Neural cell (in vitro differentiated cells): ENCODE measurements around the gene SF3B3. TPM values are rescaled to one million over a fixed set of nuclear protein-coding genes. Genes with fewer than 3 reads are reported as not detected.

Source experiments
- H2AFZ ChIP-seq: fragments of 200-600, 300-800 bp; sonication (generic), shearing (Covaris generic); 2 replicates; pipeline ENCODE4 v1.6.0; 2014; ENCODE audit warnings: low read depth, mild to moderate bottlenecking, antibody characterized with exemption, low read length, moderate library complexity
- H3F3A ChIP-seq: fragments of 200-600 bp; shearing (Covaris generic); 2 replicates; pipeline ENCODE4 v1.6.1; 2016; ENCODE audit warnings: mild to moderate bottlenecking, moderate library complexity, mixed read lengths, antibody characterized with exemption, low read length; ENCODE audit not compliant: insufficient read depth, poor library complexity, severe bottlenecking
- H3K27ac ChIP-seq: fragments of 200-600, 300-800 bp; sonication (generic), shearing (Covaris generic); 2 replicates; pipeline ENCODE4 v1.5.1; 2014; ENCODE audit warnings: mild to moderate bottlenecking, low read length, moderate library complexity
- H3K27me3 ChIP-seq: fragments of 300-800, 200-600 bp; sonication (generic), shearing (Covaris generic); 2 replicates; pipeline ENCODE4 v1.6.0; 2014; ENCODE audit warnings: mild to moderate bottlenecking, low read depth, low read length, moderate library complexity; ENCODE audit not compliant: insufficient read depth
- H3K36me3 ChIP-seq: fragments of 300-800, 200-600 bp; sonication (generic), shearing (Covaris generic); 2 replicates; pipeline ENCODE4 v1.5.1; 2014; ENCODE audit warnings: mild to moderate bottlenecking, antibody characterized with exemption, low read length, moderate library complexity; ENCODE audit not compliant: insufficient read depth
- H3K4me2 ChIP-seq: fragments of 300-800, 200-600 bp; sonication (generic), shearing (Covaris generic); 2 replicates; pipeline ENCODE4 v1.6.0; 2014; ENCODE audit warnings: mild to moderate bottlenecking, low read length
- H3K4me3 ChIP-seq: fragments of 300-800, 200-600 bp; sonication (generic), shearing (Covaris generic); 2 replicates; pipeline ENCODE4 v1.5.1; 2014; ENCODE audit warnings: mild to moderate bottlenecking, low read length, moderate library complexity
- H3K79me2 ChIP-seq: fragments of 200-600 bp; shearing (Covaris generic); replicated peaks from 2 replicates; pipeline ENCODE4 v1.6.0; 2014; ENCODE audit warnings: mild to moderate bottlenecking, low read length, moderate library complexity; ENCODE audit not compliant: insufficient read depth
- H3K9ac ChIP-seq: fragments of 300-800, 200-600 bp; sonication (generic), shearing (Covaris generic); 2 replicates; pipeline ENCODE4 v1.6.1; 2016; ENCODE audit warnings: mild to moderate bottlenecking, low read length, mixed read lengths
- H3K9me2 ChIP-seq: fragments of 200-600 bp; shearing (Covaris generic); 2 replicates; pipeline ENCODE4 v1.6.1; 2016; ENCODE audit warnings: mild to moderate bottlenecking, low read length, mixed read lengths; ENCODE audit not compliant: insufficient read depth
- H3K9me3 ChIP-seq: fragments of 200-600, 300-800 bp; sonication (generic), shearing (Covaris generic); 2 replicates; pipeline ENCODE4 v1.6.1; 2016; ENCODE audit warnings: mild to moderate bottlenecking, mixed run types, low read length, moderate library complexity, mixed read lengths
- H4K20me1 ChIP-seq: fragments of 200-600 bp; shearing (Covaris generic); 2 replicates; pipeline ENCODE4 v1.6.1; 2016; ENCODE audit warnings: mild to moderate bottlenecking, mixed run types; ENCODE audit not compliant: insufficient read depth
- EP300 ChIP-seq: fragments of 450-650 bp; conservative IDR thresholded peaks from 2 replicates; pipeline ENCODE4 v1.6.1; 2014; ENCODE audit warnings: antibody characterized with exemption, mild to moderate bottlenecking, moderate library complexity; ENCODE audit not compliant: poor library complexity, severe bottlenecking
- EZH2 ChIP-seq: fragments of 200-600, 300-800 bp; shearing (Covaris generic), sonication (generic); IDR thresholded peaks from 2 replicates; pipeline ENCODE4 v1.6.1; 2014; ENCODE audit warnings: antibody characterized with exemption, low read length, borderline replicate concordance, mild to moderate bottlenecking; ENCODE audit not compliant: insufficient read depth, poor library complexity, severe bottlenecking
- MXI1 ChIP-seq: fragments of 450-650 bp; conservative IDR thresholded peaks from 2 replicates; pipeline ENCODE4 v1.6.1; 2014; ENCODE audit warnings: antibody characterized with exemption, mild to moderate bottlenecking; ENCODE audit not compliant: poor library complexity, severe bottlenecking
- POLR2AphosphoS5 ChIP-seq: IDR thresholded peaks from 2 replicates; pipeline ENCODE4 v1.6.1; 2012
- RAD21 ChIP-seq: fragments of 450-650 bp; conservative IDR thresholded peaks from 2 replicates; pipeline ENCODE4 v1.6.1; 2014; ENCODE audit warnings: antibody characterized with exemption, mild to moderate bottlenecking, moderate library complexity
- SMC3 ChIP-seq: fragments of 450-650 bp; conservative IDR thresholded peaks from 2 replicates; pipeline ENCODE4 v1.6.1; 2014; ENCODE audit warnings: antibody characterized with exemption, mild to moderate bottlenecking, moderate library complexity; ENCODE audit not compliant: poor library complexity
- TAF1 ChIP-seq: IDR thresholded peaks from 2 replicates; pipeline ENCODE4 v1.6.1; 2012; ENCODE audit warnings: low read depth
- polyA plus RNA-seq: library from polyadenylated mRNA; depleted of rRNA; stranded (reverse); fragments of >200 nt; gene quantifications from 2 replicates; pipeline ENCODE4 v1.2.3, GENCODE V29; 2014
- TF ChIP-seq, protein P1 (sequence below): fragments of 450-650 bp; IDR thresholded peaks from 2 replicates; pipeline ENCODE4 v1.5.1; 2014; ENCODE audit warnings: antibody characterized with exemption, mild to moderate bottlenecking, moderate library complexity; ENCODE audit not compliant: poor library complexity, severe bottlenecking
- TF ChIP-seq, protein P2 (sequence below): IDR thresholded peaks from 2 replicates; pipeline ENCODE4 v1.6.1; 2012; ENCODE audit warnings: borderline replicate concordance

SF3B3 gene
- polyA plus RNA-seq, 1 donor from 2014 or later: 90.0 TPM

DNA sequence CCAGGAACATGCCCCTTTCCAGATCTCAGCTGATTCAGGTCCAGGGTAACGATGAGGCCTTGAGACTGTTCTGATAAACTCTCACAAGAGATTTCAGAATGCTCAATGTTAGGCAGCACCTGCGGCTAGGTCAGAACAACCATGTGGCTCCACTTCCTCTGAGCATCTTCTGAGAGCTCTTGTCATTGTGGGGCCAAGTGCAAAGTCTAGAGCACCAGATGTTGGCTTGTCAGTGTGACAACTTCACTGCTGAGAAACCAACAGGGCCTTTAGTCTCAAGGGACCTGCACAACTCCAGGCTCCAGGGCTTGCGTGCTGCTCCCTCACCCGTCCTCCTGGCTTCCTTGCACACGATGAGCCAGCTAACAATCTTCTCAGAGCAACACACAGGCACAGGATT is 40.2 kb upstream of the SF3B3 start:
- Histone ChIP-seq H3F3A (no peaks in the 10 kb centered on the region), H3K9ac (no peak overlapping the region), H3K79me2 (no peaks in the 10 kb centered on the region), H3K36me3 (peaks cover 6% of the 10 kb centered on the region), H3K27ac (no peak overlapping the region), H3K4me2 (no peak overlapping the region), H4K20me1 (no peaks in the 10 kb centered on the region), H2AFZ (no peak overlapping the region), H3K9me2 (no peaks in the 10 kb centered on the region), H3K4me3 (no peak overlapping the region), H3K9me3 (no peaks in the 10 kb centered on the region), H3K27me3 (no peaks in the 10 kb centered on the region)
- TF ChIP-seq SMC3: no peak
- TF ChIP-seq EP300: no peak
- TF ChIP-seq, protein P1, sequence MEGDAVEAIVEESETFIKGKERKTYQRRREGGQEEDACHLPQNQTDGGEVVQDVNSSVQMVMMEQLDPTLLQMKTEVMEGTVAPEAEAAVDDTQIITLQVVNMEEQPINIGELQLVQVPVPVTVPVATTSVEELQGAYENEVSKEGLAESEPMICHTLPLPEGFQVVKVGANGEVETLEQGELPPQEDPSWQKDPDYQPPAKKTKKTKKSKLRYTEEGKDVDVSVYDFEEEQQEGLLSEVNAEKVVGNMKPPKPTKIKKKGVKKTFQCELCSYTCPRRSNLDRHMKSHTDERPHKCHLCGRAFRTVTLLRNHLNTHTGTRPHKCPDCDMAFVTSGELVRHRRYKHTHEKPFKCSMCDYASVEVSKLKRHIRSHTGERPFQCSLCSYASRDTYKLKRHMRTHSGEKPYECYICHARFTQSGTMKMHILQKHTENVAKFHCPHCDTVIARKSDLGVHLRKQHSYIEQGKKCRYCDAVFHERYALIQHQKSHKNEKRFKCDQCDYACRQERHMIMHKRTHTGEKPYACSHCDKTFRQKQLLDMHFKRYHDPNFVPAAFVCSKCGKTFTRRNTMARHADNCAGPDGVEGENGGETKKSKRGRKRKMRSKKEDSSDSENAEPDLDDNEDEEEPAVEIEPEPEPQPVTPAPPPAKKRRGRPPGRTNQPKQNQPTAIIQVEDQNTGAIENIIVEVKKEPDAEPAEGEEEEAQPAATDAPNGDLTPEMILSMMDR: no peak
- TF ChIP-seq POLR2AphosphoS5: no peak
- TF ChIP-seq, protein P2, sequence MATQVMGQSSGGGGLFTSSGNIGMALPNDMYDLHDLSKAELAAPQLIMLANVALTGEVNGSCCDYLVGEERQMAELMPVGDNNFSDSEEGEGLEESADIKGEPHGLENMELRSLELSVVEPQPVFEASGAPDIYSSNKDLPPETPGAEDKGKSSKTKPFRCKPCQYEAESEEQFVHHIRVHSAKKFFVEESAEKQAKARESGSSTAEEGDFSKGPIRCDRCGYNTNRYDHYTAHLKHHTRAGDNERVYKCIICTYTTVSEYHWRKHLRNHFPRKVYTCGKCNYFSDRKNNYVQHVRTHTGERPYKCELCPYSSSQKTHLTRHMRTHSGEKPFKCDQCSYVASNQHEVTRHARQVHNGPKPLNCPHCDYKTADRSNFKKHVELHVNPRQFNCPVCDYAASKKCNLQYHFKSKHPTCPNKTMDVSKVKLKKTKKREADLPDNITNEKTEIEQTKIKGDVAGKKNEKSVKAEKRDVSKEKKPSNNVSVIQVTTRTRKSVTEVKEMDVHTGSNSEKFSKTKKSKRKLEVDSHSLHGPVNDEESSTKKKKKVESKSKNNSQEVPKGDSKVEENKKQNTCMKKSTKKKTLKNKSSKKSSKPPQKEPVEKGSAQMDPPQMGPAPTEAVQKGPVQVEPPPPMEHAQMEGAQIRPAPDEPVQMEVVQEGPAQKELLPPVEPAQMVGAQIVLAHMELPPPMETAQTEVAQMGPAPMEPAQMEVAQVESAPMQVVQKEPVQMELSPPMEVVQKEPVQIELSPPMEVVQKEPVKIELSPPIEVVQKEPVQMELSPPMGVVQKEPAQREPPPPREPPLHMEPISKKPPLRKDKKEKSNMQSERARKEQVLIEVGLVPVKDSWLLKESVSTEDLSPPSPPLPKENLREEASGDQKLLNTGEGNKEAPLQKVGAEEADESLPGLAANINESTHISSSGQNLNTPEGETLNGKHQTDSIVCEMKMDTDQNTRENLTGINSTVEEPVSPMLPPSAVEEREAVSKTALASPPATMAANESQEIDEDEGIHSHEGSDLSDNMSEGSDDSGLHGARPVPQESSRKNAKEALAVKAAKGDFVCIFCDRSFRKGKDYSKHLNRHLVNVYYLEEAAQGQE: no peak
- no peak for TF ChIP-seq MXI1

DNA sequence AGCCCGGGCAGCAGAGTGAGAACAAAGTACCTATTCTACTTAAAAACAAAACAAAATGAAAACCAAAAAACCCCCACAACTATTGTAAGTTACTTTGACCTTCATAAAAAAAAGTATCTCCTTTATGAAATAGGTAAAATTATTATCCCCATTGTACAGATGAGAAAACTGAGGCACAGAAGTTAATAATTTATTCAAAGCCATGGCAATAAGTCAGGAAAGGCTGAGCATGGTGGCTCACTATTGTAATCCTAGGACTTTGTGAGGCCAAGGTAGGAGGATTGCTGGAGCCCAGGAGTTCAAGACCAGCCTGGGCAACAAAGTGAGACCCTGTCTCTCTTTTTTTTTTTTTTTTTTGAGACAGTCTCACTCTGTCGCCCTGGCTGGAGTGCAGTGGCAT is 38.7 kb upstream of the SF3B3 start:
- H3K79me2 ChIP-seq: no peaks in the 10 kb centered on the region
- no peaks in the 10 kb centered on the region for H3F3A ChIP-seq
- no peaks in the 10 kb centered on the region for H3K9me2 ChIP-seq
- no peak overlapping the region for H3K9ac ChIP-seq
- H3K4me2 ChIP-seq: no peak overlapping the region
- no peak overlapping the region for H2AFZ ChIP-seq
- no peaks in the 10 kb centered on the region for H3K27me3 ChIP-seq
- H3K4me3 ChIP-seq: no peak overlapping the region
- TF ChIP-seq EZH2 (no peak), EP300 (no peak), SMC3 (no peak), POLR2AphosphoS5 (no peak), TAF1 (no peak), MXI1 (no peak), RAD21 (no peak)
- TF ChIP-seq, protein P2: no peak
- TF ChIP-seq, protein P1: no peak
- H3K36me3 ChIP-seq: peaks cover 6% of the 10 kb centered on the region
- H3K27ac ChIP-seq: no peak overlapping the region
- no peaks in the 10 kb centered on the region for H3K9me3 ChIP-seq
- no peaks in the 10 kb centered on the region for H4K20me1 ChIP-seq
